Neural crest cell (in vitro differentiated cells): Measurements from ENCODE around the gene MAP10. TPM values are rescaled to one million over a fixed set of nuclear protein-coding genes. Genes with fewer than 3 reads are reported as not detected.
"Not testable (repeated sequence)": the region's sequence is repeated elsewhere in the genome, so short reads cannot be mapped to it uniquely, and the experiment has no call there.

ENCODE experiments used
- DNase-seq: peaks from one replicate; pipeline ENCODE4 v3.0.0; 2021; ENCODE audit warnings: low read depth, mixed read lengths, low spot score
- H3K27ac Mint-ChIP-seq: one replicate; pipeline ENCODE4 v1.8.0; 2021; ENCODE audit warnings: mild to moderate bottlenecking, mixed read lengths; ENCODE audit not compliant: unreplicated experiment
- H3K27me3 Mint-ChIP-seq: 2 replicates; pipeline ENCODE4 v1.8.0; 2021; ENCODE audit warnings: low read depth, mild to moderate bottlenecking, mixed read lengths
- H3K36me3 Mint-ChIP-seq: 2 replicates; pipeline ENCODE4 v1.8.0; 2021; ENCODE audit warnings: low read depth, mild to moderate bottlenecking, mixed read lengths
- H3K4me1 Mint-ChIP-seq: 2 replicates; pipeline ENCODE4 v1.8.0; 2021; ENCODE audit warnings: mixed read lengths
- H3K4me3 Mint-ChIP-seq: one replicate; pipeline ENCODE4 v1.8.0; 2021; ENCODE audit warnings: mild to moderate bottlenecking, mixed read lengths
- H3K9me3 Mint-ChIP-seq: 2 replicates; pipeline ENCODE4 v1.8.0; 2021; ENCODE audit warnings: mixed read lengths
- CTCF ChIP-seq: fragments of 200-600 bp; sonication (generic); conservative IDR thresholded peaks from 2 replicates; pipeline ENCODE4 v1.5.0; 2021; ENCODE audit warnings: antibody characterized with exemption, mild to moderate bottlenecking
- total RNA-seq: library from RNA; stranded (reverse); gene quantifications from 2 replicates; pipeline ENCODE4 v1.2.1, GENCODE V29; 2021

The MAP10 gene
- total RNA-seq, 1 donor from 2014 or later = 2.0 TPM

- Mint-ChIP-seq H3K9me3 (no peaks in the 10 kb centered on the region), H3K36me3 (no peaks in the 10 kb centered on the region), H3K4me3 (no peak overlapping the region), H3K4me1 (no peaks in the 10 kb centered on the region), H3K27me3 (no peaks in the 10 kb centered on the region), H3K27ac (peak overlapping the region; percentile 19)
- no peak for DNase-seq
- no peak for TF ChIP-seq CTCF
Observed at GRCh38 chr1:232776526-232777106, 28.6 kb upstream of the MAP10 start.

DNA sequence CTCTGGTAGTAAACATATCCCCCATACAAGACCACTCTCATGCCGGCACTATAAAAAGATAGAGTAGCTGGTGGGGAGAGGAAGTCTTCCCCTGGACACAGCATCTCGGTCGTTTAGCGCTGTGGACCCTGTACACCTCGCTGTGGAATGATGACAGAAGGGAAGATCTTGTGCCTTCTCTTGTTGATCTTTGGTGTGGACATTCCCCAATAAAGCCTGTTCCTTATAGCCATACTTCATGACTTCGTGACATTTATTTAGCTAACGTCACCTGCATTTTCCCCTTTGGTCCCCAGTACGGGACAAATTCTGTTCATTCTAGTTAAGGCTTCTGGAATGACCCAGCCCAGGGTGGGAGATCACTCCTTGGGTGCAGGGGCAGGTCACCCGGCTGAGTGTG, 24.9 kb upstream of the MAP10 start:
- H3K27ac Mint-ChIP-seq = no peak overlapping the region
- H3K27me3 Mint-ChIP-seq = no peaks in the 10 kb centered on the region
- H3K36me3 Mint-ChIP-seq = no peaks in the 10 kb centered on the region
- no peak for TF ChIP-seq CTCF
- no peak for DNase-seq
- H3K4me3 Mint-ChIP-seq = no peak overlapping the region
- no peaks in the 10 kb centered on the region for H3K4me1 Mint-ChIP-seq
- no peaks in the 10 kb centered on the region for H3K9me3 Mint-ChIP-seq

DNA sequence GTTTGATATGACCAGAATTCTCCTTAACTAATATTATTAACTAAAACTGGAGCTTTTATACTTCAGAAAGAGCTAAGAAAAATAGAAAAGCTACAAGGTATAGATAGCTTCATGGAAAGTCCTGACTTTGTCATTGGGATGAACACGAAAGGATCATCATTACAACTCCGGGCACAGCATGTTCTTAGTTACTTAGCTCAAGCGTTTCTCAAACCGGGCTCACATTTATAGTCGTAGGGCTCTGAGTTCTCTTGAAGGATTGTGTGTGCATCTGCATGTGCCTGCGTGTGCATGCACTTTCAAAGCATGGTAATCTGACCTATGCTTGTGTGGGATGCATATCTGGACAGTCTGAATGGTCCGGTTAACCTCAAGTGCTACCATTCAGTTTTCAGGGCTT, 20.4 kb upstream of the MAP10 start:
- Mint-ChIP-seq H3K4me3 (no peak overlapping the region), H3K27ac (peak overlapping the region; percentile 17)
- DNase-seq = no peak

GRCh38 chr1:232785630-232786029, 19.6 kb upstream of the MAP10 start:
- H3K9me3 Mint-ChIP-seq, H3K27me3 Mint-ChIP-seq, H3K4me3 Mint-ChIP-seq, H3K27ac Mint-ChIP-seq, H3K4me1 Mint-ChIP-seq, DNase-seq, H3K36me3 Mint-ChIP-seq: not testable (repeated sequence)

More for the DNA sequence above, 20.4 kb upstream of the MAP10 start:
- Mint-ChIP-seq H3K36me3 (no peaks in the 10 kb centered on the region), H3K27me3 (no peaks in the 10 kb centered on the region), H3K9me3 (no peaks in the 10 kb centered on the region), H3K4me1 (no peaks in the 10 kb centered on the region)
- no peak for TF ChIP-seq CTCF

DNA sequence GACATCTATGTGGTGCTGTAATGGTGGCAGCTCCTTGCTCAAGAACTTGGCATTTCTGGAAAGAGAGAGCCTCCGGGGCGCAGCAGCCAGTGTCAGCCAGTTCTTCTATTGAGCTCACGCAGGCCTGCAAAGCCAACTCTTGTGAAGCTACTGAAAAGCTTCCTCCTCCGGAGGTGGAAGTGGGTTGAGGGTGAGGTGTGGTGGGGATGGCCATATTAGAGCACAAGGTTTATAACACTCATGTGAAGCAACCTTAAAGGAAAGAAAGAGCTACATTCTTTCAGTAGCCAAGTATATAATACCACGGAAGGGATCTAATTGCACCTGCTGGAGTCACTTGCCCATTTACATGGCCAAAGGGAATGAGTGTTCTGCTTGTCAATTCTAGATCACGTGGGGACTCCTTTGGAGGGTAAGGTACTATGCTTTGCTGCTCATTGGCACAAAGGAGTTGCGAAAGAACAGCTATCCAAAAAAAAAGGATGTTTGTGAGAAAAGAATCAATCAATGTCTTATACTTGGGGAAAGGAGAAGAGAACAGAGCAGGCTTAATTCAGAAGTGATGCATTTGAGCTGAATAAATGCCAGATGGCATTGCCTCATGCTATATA, 18.3 kb upstream of the MAP10 start:
- no peaks in the 10 kb centered on the region for H3K36me3 Mint-ChIP-seq
- no peaks in the 10 kb centered on the region for H3K9me3 Mint-ChIP-seq
- no peak for TF ChIP-seq CTCF
- H3K27me3 Mint-ChIP-seq = no peaks in the 10 kb centered on the region
- no peak for DNase-seq
- H3K4me1 Mint-ChIP-seq = no peaks in the 10 kb centered on the region
- no peak overlapping the region for H3K27ac Mint-ChIP-seq
- no peak overlapping the region for H3K4me3 Mint-ChIP-seq

- TF ChIP-seq CTCF = no peak
- no peak overlapping the region for H3K27ac Mint-ChIP-seq
- H3K27me3 Mint-ChIP-seq = no peaks in the 10 kb centered on the region
- DNase-seq = no peak
- H3K36me3 Mint-ChIP-seq = no peaks in the 10 kb centered on the region
- H3K4me1 Mint-ChIP-seq = no peaks in the 10 kb centered on the region
- no peak overlapping the region for H3K4me3 Mint-ChIP-seq
- no peaks in the 10 kb centered on the region for H3K9me3 Mint-ChIP-seq
Observed at GRCh38 chr1:232788235-232788872, 16.9 kb upstream of the MAP10 start.
